Progenitor cell of endocrine pancreas (in vitro differentiated cells): Measurements from ENCODE around the gene ARL2. TPM values are rescaled to one million over a fixed set of nuclear protein-coding genes. Genes with fewer than 3 reads are reported as not detected.

Experiments used
- DNase-seq: peaks from one replicate; pipeline ENCODE4 v3.0.0; 2021; ENCODE audit warnings: low spot score; ENCODE audit not compliant: unreplicated experiment
- H3K27ac Mint-ChIP-seq: 2 replicates; pipeline ENCODE4 v1.8.0; 2021; ENCODE audit warnings: mild to moderate bottlenecking, moderate library complexity, mixed read lengths
- H3K27me3 Mint-ChIP-seq: 2 replicates; pipeline ENCODE4 v1.8.0; 2021; ENCODE audit warnings: mixed read lengths
- H3K36me3 Mint-ChIP-seq: 2 replicates; pipeline ENCODE4 v1.8.0; 2022; ENCODE audit warnings: mixed read lengths; ENCODE audit not compliant: insufficient read depth
- H3K4me1 Mint-ChIP-seq: 2 replicates; pipeline ENCODE4 v1.8.0; 2021; ENCODE audit warnings: low read depth, mixed read lengths
- H3K4me3 Mint-ChIP-seq: 2 replicates; pipeline ENCODE4 v1.8.0; 2021; ENCODE audit warnings: low read depth, mild to moderate bottlenecking, moderate library complexity, mixed read lengths
- H3K9me3 Mint-ChIP-seq: 2 replicates; pipeline ENCODE4 v1.8.0; 2021; ENCODE audit warnings: low read depth, mixed read lengths
- total RNA-seq: library from RNA; stranded (reverse); gene quantifications from 2 replicates; pipeline ENCODE4 v1.2.1, GENCODE V29; 2021
- TF ChIP-seq, protein P1 (sequence below): fragments of 200-600 bp; sonication (generic); IDR thresholded peaks from one replicate; pipeline ENCODE4 v1.5.0; 2021; ENCODE audit warnings: antibody characterized with exemption, mild to moderate bottlenecking; ENCODE audit not compliant: unreplicated experiment

Gene ARL2
- total RNA-seq, 1 donor from 2014 or later, result 95.2 TPM

DNA sequence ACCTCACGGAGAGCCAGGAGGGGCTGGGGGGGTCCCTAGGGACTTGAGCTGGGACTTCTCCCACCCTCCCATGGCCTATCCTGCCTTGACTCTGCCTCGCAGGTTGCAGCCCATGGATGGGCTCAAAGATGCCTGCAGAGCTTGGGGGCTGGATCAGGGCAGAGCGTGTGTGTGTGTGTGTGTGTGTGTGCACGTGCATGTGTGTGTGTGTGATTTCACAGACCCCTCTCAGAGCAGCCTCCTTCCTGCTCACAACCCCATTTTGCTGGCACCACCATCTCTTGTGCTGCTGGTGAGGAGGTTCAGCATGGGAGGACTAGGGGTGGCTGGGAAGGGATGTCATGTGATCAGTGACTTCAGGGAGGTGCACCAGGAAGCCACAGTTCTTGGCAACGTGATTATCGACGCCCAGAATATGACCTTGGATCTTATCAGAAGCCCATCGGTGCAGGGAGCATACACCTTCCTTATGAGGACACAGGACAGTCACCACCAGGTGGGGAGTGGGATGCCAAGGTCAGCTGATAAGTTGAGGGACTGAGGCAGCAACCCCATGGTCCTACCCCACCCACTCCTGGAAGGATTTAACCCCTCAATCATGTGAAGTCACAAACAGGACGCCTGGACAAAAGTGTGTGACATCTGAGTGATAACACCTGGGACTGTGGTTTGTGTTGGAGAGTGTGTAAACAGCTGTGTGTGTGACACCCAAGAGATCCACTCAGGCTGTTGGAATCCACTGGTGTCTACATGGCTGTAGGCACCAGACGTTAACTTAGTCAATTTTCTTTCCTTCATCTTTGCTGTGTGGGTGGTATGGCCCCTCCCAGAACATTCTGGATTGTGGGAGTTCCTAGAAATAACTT is 46.2 kb downstream of the ARL2 start:
- Mint-ChIP-seq H3K36me3 (no peaks in the 10 kb centered on the region), H3K4me1 (no peaks in the 10 kb centered on the region), H3K4me3 (no peak overlapping the region), H3K27ac (no peak overlapping the region), H3K9me3 (no peaks in the 10 kb centered on the region), H3K27me3 (no peaks in the 10 kb centered on the region)
- TF ChIP-seq, protein P1, sequence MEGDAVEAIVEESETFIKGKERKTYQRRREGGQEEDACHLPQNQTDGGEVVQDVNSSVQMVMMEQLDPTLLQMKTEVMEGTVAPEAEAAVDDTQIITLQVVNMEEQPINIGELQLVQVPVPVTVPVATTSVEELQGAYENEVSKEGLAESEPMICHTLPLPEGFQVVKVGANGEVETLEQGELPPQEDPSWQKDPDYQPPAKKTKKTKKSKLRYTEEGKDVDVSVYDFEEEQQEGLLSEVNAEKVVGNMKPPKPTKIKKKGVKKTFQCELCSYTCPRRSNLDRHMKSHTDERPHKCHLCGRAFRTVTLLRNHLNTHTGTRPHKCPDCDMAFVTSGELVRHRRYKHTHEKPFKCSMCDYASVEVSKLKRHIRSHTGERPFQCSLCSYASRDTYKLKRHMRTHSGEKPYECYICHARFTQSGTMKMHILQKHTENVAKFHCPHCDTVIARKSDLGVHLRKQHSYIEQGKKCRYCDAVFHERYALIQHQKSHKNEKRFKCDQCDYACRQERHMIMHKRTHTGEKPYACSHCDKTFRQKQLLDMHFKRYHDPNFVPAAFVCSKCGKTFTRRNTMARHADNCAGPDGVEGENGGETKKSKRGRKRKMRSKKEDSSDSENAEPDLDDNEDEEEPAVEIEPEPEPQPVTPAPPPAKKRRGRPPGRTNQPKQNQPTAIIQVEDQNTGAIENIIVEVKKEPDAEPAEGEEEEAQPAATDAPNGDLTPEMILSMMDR, result no peak
- DNase-seq, result no peak

DNA sequence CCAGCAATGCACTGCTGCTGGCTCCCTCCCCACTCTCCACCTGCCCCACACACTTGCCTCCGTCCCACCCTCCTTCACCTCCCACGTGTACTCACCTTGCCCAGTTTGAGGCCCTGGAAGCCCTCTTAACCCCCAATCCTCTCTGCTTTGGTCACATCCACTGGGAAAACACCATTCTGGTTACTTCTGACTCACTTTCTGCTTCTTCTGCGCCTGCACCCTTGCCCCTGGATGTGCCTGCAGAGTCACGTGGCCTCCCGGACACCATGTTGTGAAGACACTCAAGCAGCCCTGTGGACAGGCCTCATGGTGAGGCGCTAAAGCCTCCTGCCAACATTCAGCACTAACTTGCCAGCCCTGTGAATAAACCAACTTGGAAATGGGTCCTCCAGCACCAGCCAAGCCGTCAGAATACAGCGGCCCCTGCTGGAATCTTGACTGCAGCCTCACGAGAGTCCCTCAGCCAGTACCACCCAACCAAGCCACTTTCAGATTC is 47.0 kb downstream of the ARL2 start:
- H3K9me3 Mint-ChIP-seq, result no peaks in the 10 kb centered on the region
- H3K4me3 Mint-ChIP-seq, result no peak overlapping the region
- H3K27ac Mint-ChIP-seq, result no peak overlapping the region
- H3K4me1 Mint-ChIP-seq, result no peaks in the 10 kb centered on the region
- TF ChIP-seq, protein P1, result peak; percentile 27
- no peaks in the 10 kb centered on the region for H3K36me3 Mint-ChIP-seq
- H3K27me3 Mint-ChIP-seq, result no peaks in the 10 kb centered on the region
- no peak for DNase-seq

DNA sequence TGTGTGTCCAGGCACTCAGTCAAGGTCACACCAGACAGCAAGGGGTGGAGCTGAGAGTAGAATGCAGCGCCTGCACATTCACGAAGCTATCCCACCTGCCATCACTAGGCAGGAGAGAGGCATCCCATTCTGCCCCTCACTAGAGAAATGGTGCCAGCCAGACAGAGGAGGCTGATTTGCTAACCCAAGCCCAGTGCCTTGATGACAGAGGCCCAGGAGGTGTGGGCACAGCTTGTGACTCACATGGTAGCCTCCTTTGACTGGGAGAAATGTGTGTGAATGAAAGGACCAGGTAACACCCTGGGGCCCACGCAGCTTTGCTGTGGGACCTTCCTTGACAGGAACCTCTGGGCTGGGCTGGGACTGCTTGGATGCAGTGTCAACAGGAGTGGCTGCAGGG is 49.6 kb downstream of the ARL2 start:
- H3K4me1 Mint-ChIP-seq, result no peaks in the 10 kb centered on the region
- H3K27me3 Mint-ChIP-seq, result no peaks in the 10 kb centered on the region
- H3K9me3 Mint-ChIP-seq, result no peaks in the 10 kb centered on the region
- H3K36me3 Mint-ChIP-seq, result no peaks in the 10 kb centered on the region
- H3K4me3 Mint-ChIP-seq, result no peak overlapping the region
- H3K27ac Mint-ChIP-seq, result no peak overlapping the region
- no peak for DNase-seq
- TF ChIP-seq, protein P1, result no peak

DNA sequence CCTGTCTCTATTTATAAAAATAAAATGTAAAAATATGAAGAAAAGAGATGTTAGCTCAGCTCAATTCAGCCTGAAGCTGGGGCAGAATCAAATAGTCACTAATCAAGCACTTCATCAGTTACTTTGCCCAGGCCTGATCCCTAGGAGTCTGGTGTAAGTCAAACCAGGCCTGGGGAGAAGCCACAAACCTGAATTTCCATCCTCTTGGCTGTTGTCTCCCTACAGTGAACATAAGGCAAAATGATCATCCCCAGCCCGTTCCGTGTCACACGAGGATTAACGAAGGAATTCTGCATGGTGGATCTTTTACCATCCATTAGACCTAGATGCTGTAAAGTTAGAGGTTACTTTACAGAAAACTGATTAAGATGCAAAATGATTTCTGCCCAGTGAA is 50.9 kb downstream of the ARL2 start:
- Mint-ChIP-seq H3K9me3 (no peaks in the 10 kb centered on the region), H3K4me1 (no peaks in the 10 kb centered on the region), H3K36me3 (no peaks in the 10 kb centered on the region), H3K27me3 (no peaks in the 10 kb centered on the region), H3K4me3 (no peak overlapping the region), H3K27ac (no peak overlapping the region)
- TF ChIP-seq, protein P1, result no peak
- DNase-seq, result no peak

DNA sequence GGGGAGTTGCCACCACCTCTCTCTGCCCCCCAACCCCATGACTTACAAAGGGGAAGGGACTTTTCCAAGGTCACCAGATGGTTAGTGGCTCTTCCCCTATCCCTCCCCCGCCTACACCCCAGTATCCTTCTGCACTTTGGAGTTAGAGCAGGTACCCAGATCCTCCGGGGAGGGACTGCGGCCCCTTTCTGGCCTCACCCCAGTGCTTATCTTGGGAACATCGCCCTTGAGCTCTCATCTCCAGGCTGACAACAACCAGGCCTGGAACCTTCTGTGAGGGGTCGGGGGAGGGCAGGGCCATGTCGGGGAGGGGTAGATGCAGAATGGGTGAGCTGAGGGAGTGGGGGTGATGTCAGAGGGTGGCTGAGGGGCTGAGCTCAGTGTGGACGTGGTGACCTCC is 51.9 kb downstream of the ARL2 start:
- DNase-seq, result no peak
- H3K27me3 Mint-ChIP-seq, result no peaks in the 10 kb centered on the region
- H3K4me1 Mint-ChIP-seq, result no peaks in the 10 kb centered on the region
- H3K27ac Mint-ChIP-seq, result no peak overlapping the region
- no peak overlapping the region for H3K4me3 Mint-ChIP-seq
- no peaks in the 10 kb centered on the region for H3K9me3 Mint-ChIP-seq
- no peaks in the 10 kb centered on the region for H3K36me3 Mint-ChIP-seq
- TF ChIP-seq, protein P1, result no peak
